ENCODE data around the gene IL36G. TPM values are rescaled to one million over a fixed set of nuclear protein-coding genes. Genes with fewer than 3 reads are reported as not detected.

IL36G gene
- total and polyA plus RNA-seq, 2 of the 13 experiments (the other 11 are each of a cell fraction or from before 2014, with no cell fraction given), result not detected

DNA sequence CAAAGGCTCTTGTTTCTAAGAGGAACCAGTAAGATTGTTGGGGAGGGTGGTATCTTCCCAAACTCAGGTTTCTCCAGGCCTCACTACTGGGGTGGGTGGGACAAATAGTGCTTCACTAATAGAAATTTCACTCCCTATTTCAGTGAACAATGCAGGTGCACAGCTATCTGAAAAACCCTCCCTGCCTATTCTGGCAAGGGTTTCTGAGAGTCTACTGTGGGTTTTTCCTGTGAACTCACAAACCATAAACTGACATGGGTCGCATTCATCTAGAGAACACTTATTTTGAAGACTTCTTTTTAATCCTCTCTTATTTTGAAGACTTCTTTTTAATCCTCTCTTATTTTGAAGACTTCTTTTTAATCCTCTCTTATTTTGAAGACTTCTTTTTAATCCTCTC is 31.8 kb downstream of the IL36G start:
- Histone ChIP-seq H4K20me1 (ENCODE audit: insufficient read depth, low read length) (no peaks in the 10 kb centered on the region), H3K4me3 (replicated peaks in 1 of 3; ENCODE audit: insufficient read depth in 1 of 3, low read depth in 2 of 3, low read length in 3 of 3) (no peak overlapping the region), H3K27me3 (ENCODE audit: control insufficient read depth in 1 of 2, insufficient read depth in 2 of 2, low read length in 2 of 2) (peaks cover 1 to 9% of the 10 kb centered on the region in 2 experiments; a peak in 4 of 5 replicates), H2AFZ (ENCODE audit: low read length) (no peak overlapping the region), H3K9ac (ENCODE audit: insufficient read depth, low read depth, low read length) (no peak overlapping the region), H3K27ac (ENCODE audit: extremely low read length, insufficient read depth, low read length) (no peak overlapping the region), H3K4me1 (ENCODE audit: insufficient read depth, low read length) (no peaks in the 10 kb centered on the region), H3K79me2 (ENCODE audit: insufficient read depth, low read length) (no peaks in the 10 kb centered on the region), H3K9me3 (ENCODE audit: low read length) (no peaks in the 10 kb centered on the region), H3K36me3 (replicated peaks in 1 of 2; ENCODE audit: control insufficient read depth in 1 of 2, insufficient read depth in 2 of 2, low read length in 2 of 2) (no peaks in the 10 kb centered on the region), H3K4me2 (ENCODE audit: low read depth, low read length) (no peak overlapping the region)
- ATAC-seq, result no peak
- in situ Hi-C loops (cut with HindIII; ENCODE audit: extremely low pct_ligation_motif_present, low pct_unique_long_range_greater_than_20kb), result no loop called here
- DNase-seq (ENCODE audit: low spot score), result no peak
- ChIA-PET POLR2A (no interaction called here), CTCF (ENCODE audit: low intra/inter-chr PET ratio, low total read pairs) (no interaction called here)
- no peak for TF ChIP-seq ZZZ3 (CRISPR knock-in tag; IDR thresholded peaks at IDR 0.05; ENCODE audit: borderline replicate concordance)
- TF ChIP-seq ELF3 (CRISPR knock-in tag; IDR thresholded peaks at IDR 0.05), result no peak
- TF ChIP-seq KDM5B (CRISPR knock-in tag; IDR thresholded peaks at IDR 0.05; ENCODE audit: borderline replicate concordance), result no peak
- no peak for TF ChIP-seq IRX3 (CRISPR knock-in tag; IDR thresholded peaks at IDR 0.05; ENCODE audit: borderline replicate concordance, low read depth)
- TF ChIP-seq BORCS8-MEF2B (CRISPR knock-in tag; IDR thresholded peaks at IDR 0.05), result no peak
- TF ChIP-seq, protein P1, sequence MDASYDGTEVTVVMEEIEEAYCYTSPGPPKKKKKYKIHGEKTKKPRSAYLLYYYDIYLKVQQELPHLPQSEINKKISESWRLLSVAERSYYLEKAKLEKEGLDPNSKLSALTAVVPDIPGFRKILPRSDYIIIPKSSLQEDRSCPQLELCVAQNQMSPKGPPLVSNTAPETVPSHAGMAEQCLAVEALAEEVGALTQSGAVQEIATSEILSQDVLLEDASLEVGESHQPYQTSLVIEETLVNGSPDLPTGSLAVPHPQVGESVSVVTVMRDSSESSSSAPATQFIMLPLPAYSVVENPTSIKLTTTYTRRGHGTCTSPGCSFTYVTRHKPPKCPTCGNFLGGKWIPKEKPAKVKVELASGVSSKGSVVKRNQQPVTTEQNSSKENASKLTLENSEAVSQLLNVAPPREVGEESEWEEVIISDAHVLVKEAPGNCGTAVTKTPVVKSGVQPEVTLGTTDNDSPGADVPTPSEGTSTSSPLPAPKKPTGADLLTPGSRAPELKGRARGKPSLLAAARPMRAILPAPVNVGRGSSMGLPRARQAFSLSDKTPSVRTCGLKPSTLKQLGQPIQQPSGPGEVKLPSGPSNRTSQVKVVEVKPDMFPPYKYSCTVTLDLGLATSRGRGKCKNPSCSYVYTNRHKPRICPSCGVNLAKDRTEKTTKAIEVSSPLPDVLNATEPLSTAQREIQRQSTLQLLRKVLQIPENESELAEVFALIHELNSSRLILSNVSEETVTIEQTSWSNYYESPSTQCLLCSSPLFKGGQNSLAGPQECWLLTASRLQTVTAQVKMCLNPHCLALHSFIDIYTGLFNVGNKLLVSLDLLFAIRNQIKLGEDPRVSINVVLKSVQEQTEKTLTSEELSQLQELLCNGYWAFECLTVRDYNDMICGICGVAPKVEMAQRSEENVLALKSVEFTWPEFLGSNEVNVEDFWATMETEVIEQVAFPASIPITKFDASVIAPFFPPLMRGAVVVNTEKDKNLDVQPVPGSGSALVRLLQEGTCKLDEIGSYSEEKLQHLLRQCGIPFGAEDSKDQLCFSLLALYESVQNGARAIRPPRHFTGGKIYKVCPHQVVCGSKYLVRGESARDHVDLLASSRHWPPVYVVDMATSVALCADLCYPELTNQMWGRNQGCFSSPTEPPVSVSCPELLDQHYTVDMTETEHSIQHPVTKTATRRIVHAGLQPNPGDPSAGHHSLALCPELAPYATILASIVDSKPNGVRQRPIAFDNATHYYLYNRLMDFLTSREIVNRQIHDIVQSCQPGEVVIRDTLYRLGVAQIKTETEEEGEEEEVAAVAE (CRISPR knock-in tag; IDR thresholded peaks at IDR 0.05; ENCODE audit: borderline replicate concordance), result no peak
- TF ChIP-seq PPARG (CRISPR knock-in tag; conservative IDR thresholded peaks at IDR 0.05), result no peak
- no peak for TF ChIP-seq ZNF790 (CRISPR knock-in tag; IDR thresholded peaks at IDR 0.05; ENCODE audit: borderline replicate concordance)
- TF ChIP-seq MBNL3 (CRISPR knock-in tag; conservative IDR thresholded peaks at IDR 0.05), result no peak
- TF ChIP-seq ZNF235 (CRISPR knock-in tag; IDR thresholded peaks at IDR 0.05; ENCODE audit: borderline replicate concordance), result no peak
- no peak for TF ChIP-seq PHF8 (CRISPR knock-in tag; IDR thresholded peaks at IDR 0.05)
- no peak for FAIRE-seq
- intact Hi-C loops (cut with micrococcal nuclease; ENCODE audit: unreplicated experiment), result no loop called here
- no TSS peak for BruUV-seq (replicated peaks)
- WGBS (ENCODE audit: low lambda C conversion rate), result 5% methylated on average over 1 of the region's 1 CpG

All from HepG2 (cell line).